ENCODE measurements around the gene IGFBP4.

Gene IGFBP4

DNA sequence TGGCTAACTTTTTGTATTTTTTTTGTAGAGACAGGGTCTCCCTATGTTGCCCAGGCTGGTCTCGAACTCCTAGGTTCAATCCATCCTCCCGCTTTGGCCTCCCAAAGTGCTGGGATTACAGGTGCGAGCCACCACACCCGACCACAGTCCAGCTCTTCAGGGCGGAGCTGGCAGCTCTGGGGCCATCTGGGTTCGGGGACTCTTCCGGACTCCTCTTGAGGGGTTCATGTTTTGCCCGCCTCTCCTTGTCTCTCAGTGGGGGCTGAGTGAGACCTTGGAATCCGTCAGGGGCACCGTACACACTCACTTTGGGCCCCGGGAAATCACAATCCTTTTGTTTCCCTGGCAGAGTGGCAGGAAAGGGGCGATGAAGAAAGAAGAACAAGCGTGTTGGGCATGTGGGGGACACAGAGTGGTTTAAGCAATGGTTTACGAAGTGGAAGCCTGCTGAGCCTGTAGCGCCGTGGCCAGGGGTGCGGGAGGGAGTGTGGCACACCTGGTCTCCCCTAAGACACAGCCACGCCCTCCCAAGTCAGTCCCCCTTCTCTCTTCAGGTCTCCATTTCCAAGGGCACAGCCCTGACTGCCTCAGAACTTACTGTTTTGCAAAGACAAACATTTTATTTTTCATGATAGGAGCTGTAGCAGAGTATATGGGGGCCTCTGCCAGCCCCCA, 32.1 kb downstream of the IGFBP4 start:
- H4K91ac ChIP-seq (ENCODE audit: low read depth, low read length) = peak overlapping the region; percentile 28
- peaks cover 6% of the 10 kb centered on the region for H3K79me1 ChIP-seq (ENCODE audit: low read length)
- no peak overlapping the region for H2BK5ac ChIP-seq (ENCODE audit: low read depth, low read length, poor library complexity)
- no peak overlapping the region for H3K14ac ChIP-seq (ENCODE audit: low read length)
- H4K12ac ChIP-seq (ENCODE audit: low read depth, low read length) = no peak overlapping the region
- H3K4me1 ChIP-seq (ENCODE audit: control insufficient read depth in 1 of 2, insufficient read depth in 2 of 2, low read length in 2 of 2) = peaks cover 9 to 16% of the 10 kb centered on the region in 2 experiments
- peaks cover 6% of the 10 kb centered on the region for H3K9me3 ChIP-seq (ENCODE audit: insufficient read depth, low read depth, low read length)
- H3K23ac ChIP-seq (ENCODE audit: low read length) = no peak overlapping the region
- H4K8ac ChIP-seq (ENCODE audit: low read depth, low read length) = no peak overlapping the region
- no peak overlapping the region for H3K4me3 ChIP-seq (ENCODE audit: low read depth, low read length)
- H3K4ac ChIP-seq (ENCODE audit: low read depth, low read length) = no peak overlapping the region
- H2BK12ac ChIP-seq (ENCODE audit: low read length) = peak overlapping the region; percentile 30
- H3K79me2 ChIP-seq (ENCODE audit: control insufficient read depth, insufficient read depth, low read length, poor library complexity) = no peaks in the 10 kb centered on the region
- no peak overlapping the region for H2BK120ac ChIP-seq (ENCODE audit: insufficient read depth, low read length, poor library complexity)
- H3K27ac ChIP-seq (ENCODE audit: low read depth, low read length) = no peak overlapping the region
- H3K4me2 ChIP-seq (ENCODE audit: low read length) = no peak overlapping the region
- H3K27me3 ChIP-seq (ENCODE audit: insufficient read depth, low read length) = no peaks in the 10 kb centered on the region
- no peak overlapping the region for H2AK5ac ChIP-seq (ENCODE audit: low read length)
- H3K9ac ChIP-seq (ENCODE audit: low read length) = no peak overlapping the region
- H2AFZ ChIP-seq (ENCODE audit: insufficient read depth, low read length, poor library complexity) = no peak overlapping the region
- no peak for DNase-seq
- WGBS (ENCODE audit: extremely low coverage, insufficient coverage, insufficient read length) = no CpG with 5 or more reads among the region's 18 CpGs
- H3K18ac ChIP-seq (ENCODE audit: low read length) = no peak overlapping the region
- peaks cover 0 to 2% of the 10 kb centered on the region in 2 experiments for H3K36me3 ChIP-seq (ENCODE audit: control insufficient read depth in 1 of 2, insufficient read depth in 2 of 2, low read length in 2 of 2)

DNA sequence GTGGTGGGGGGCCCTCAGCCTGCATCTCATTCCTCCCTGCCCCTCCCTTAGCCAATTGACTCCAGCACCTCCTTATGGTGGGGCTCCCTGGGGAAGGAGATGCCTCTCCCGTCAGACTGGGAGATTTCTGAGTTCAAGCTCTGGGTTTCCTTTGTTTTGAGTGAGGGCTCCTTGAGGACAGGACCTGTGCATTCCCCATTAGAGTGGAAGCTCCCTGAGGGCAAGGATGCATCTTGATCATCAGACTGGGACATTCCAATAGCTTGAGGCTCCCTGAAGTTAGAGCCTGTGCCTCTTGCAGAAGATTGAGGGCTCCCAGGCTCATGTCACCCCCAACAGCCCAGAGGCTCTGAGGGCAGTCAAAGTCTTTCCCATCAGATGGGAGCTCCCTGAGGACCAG, 34.5 kb downstream of the IGFBP4 start:
- Histone ChIP-seq H3K18ac (ENCODE audit: low read length) (no peak overlapping the region), H3K79me1 (ENCODE audit: low read length) (peaks cover 2% of the 10 kb centered on the region), H3K36me3 (ENCODE audit: control insufficient read depth in 1 of 2, insufficient read depth in 2 of 2, low read length in 2 of 2) (peaks cover 0 to 2% of the 10 kb centered on the region in 2 experiments), H3K4me3 (ENCODE audit: low read depth, low read length) (no peak overlapping the region), H3K79me2 (ENCODE audit: control insufficient read depth, insufficient read depth, low read length, poor library complexity) (no peaks in the 10 kb centered on the region), H2BK12ac (ENCODE audit: low read length) (no peak overlapping the region), H3K4me1 (ENCODE audit: control insufficient read depth in 1 of 2, insufficient read depth in 2 of 2, low read length in 2 of 2) (peaks cover 3% of the 10 kb centered on the region in 2 experiments), H2AK5ac (ENCODE audit: low read length) (no peak overlapping the region), H3K9me3 (ENCODE audit: insufficient read depth, low read depth, low read length) (no peaks in the 10 kb centered on the region), H3K4ac (ENCODE audit: low read depth, low read length) (no peak overlapping the region), H2BK5ac (ENCODE audit: low read depth, low read length, poor library complexity) (no peak overlapping the region), H4K8ac (ENCODE audit: low read depth, low read length) (no peak overlapping the region), H3K23ac (ENCODE audit: low read length) (no peak overlapping the region), H3K27ac (ENCODE audit: low read depth, low read length) (no peak overlapping the region), H3K14ac (ENCODE audit: low read length) (no peak overlapping the region), H3K4me2 (ENCODE audit: low read length) (no peak overlapping the region), H2BK120ac (ENCODE audit: insufficient read depth, low read length, poor library complexity) (no peak overlapping the region), H4K91ac (ENCODE audit: low read depth, low read length) (no peak overlapping the region), H3K27me3 (ENCODE audit: insufficient read depth, low read length) (no peaks in the 10 kb centered on the region), H4K12ac (ENCODE audit: low read depth, low read length) (no peak overlapping the region), H3K9ac (ENCODE audit: low read length) (no peak overlapping the region), H2AFZ (ENCODE audit: insufficient read depth, low read length, poor library complexity) (no peak overlapping the region)
- no CpG with 5 or more reads among the region's 1 CpG for WGBS (ENCODE audit: extremely low coverage, insufficient coverage, insufficient read length)
- no peak for DNase-seq

DNA sequence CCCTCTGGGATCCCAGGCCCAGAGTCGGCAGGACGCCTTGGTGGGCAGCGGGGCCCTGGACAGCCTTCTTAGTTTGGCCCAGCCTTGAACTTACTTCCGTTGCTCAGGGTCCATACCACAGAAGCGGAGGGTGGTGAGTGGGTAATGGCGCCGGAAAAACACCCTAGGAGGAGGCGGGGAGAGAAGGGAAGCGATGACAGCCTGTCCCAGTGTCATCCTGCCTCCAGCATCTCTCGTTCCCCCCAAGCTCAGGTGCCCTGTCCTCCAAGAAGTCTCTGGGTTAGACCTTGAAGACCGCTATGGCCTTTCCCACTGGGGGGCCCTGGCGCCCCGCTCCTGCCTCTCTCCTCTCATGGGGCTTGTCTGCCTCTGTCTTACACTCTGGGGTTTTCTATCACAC, 35.2 kb downstream of the IGFBP4 start:
- no peak overlapping the region for H2AFZ ChIP-seq (ENCODE audit: insufficient read depth, low read length, poor library complexity)
- no peak overlapping the region for H3K27ac ChIP-seq (ENCODE audit: low read depth, low read length)
- H3K23ac ChIP-seq (ENCODE audit: low read length) = no peak overlapping the region
- no peak overlapping the region for H3K4me2 ChIP-seq (ENCODE audit: low read length)
- no peak overlapping the region for H3K4ac ChIP-seq (ENCODE audit: low read depth, low read length)
- no peak overlapping the region for H4K12ac ChIP-seq (ENCODE audit: low read depth, low read length)
- H2AK5ac ChIP-seq (ENCODE audit: low read length) = no peak overlapping the region
- no peak overlapping the region for H4K91ac ChIP-seq (ENCODE audit: low read depth, low read length)
- no CpG with 5 or more reads among the region's 13 CpGs for WGBS (ENCODE audit: extremely low coverage, insufficient coverage, insufficient read length)
- no peaks in the 10 kb centered on the region for H3K27me3 ChIP-seq (ENCODE audit: insufficient read depth, low read length)
- peaks cover 0 to 2% of the 10 kb centered on the region in 2 experiments for H3K36me3 ChIP-seq (ENCODE audit: control insufficient read depth in 1 of 2, insufficient read depth in 2 of 2, low read length in 2 of 2)
- H3K18ac ChIP-seq (ENCODE audit: low read length) = no peak overlapping the region
- no peak overlapping the region for H2BK120ac ChIP-seq (ENCODE audit: insufficient read depth, low read length, poor library complexity)
- no peak overlapping the region for H2BK5ac ChIP-seq (ENCODE audit: low read depth, low read length, poor library complexity)
- H4K8ac ChIP-seq (ENCODE audit: low read depth, low read length) = no peak overlapping the region
- peaks cover 3 to 5% of the 10 kb centered on the region in 2 experiments for H3K4me1 ChIP-seq (ENCODE audit: control insufficient read depth in 1 of 2, insufficient read depth in 2 of 2, low read length in 2 of 2)
- H3K4me3 ChIP-seq (ENCODE audit: low read depth, low read length) = no peak overlapping the region
- H3K79me1 ChIP-seq (ENCODE audit: low read length) = peaks cover 2% of the 10 kb centered on the region
- no peak for DNase-seq
- no peak overlapping the region for H3K14ac ChIP-seq (ENCODE audit: low read length)
- no peaks in the 10 kb centered on the region for H3K79me2 ChIP-seq (ENCODE audit: control insufficient read depth, insufficient read depth, low read length, poor library complexity)
- H3K9ac ChIP-seq (ENCODE audit: low read length) = no peak overlapping the region
- H2BK12ac ChIP-seq (ENCODE audit: low read length) = no peak overlapping the region
- H3K9me3 ChIP-seq (ENCODE audit: insufficient read depth, low read depth, low read length) = no peaks in the 10 kb centered on the region

DNA sequence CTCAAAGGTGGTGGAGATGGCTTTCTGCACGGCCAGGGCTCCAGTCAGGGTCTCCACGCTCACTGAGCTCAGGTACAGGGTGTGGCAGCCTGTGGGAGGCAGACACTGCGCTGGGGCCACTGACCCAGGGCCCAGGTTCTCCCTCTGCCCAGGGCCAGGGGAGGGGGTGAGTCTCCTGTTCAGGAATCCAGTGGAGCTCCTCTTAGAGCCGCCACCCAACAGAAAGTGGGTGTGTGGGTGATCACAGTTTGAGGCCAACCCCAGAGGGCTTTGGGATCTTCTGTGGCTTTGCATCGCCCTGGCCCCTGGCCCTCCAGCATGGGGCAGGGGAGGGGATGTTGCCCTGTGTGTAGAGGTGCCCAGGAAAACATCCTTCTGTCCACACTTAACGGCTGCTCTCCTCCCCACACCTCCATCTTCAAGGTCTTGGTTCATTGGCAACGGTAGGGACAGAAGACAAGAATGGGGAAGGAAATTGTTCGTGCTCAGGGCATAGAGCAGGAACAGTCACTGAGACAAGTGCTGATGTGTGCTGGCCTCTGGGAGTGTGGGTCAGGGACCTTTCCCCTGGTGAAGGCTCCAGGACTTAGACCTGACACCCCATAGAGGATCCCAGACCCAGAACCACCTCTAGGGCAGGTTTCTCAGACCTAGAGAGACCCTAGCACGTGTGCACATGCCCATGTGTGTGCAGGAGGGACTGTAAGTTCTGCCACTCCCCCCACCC, 36.7 kb downstream of the IGFBP4 start:
- Histone ChIP-seq H2BK12ac (ENCODE audit: low read length) (no peak overlapping the region), H3K9ac (ENCODE audit: low read length) (no peak overlapping the region), H3K4me3 (ENCODE audit: low read depth, low read length) (peak overlapping the region; percentile 2), H4K12ac (ENCODE audit: low read depth, low read length) (no peak overlapping the region), H2BK5ac (ENCODE audit: low read depth, low read length, poor library complexity) (no peak overlapping the region), H2AFZ (ENCODE audit: insufficient read depth, low read length, poor library complexity) (no peak overlapping the region), H3K14ac (ENCODE audit: low read length) (no peak overlapping the region), H2AK5ac (ENCODE audit: low read length) (no peak overlapping the region), H3K4ac (ENCODE audit: low read depth, low read length) (no peak overlapping the region), H3K4me2 (ENCODE audit: low read length) (no peak overlapping the region), H3K23ac (ENCODE audit: low read length) (no peak overlapping the region), H3K27me3 (ENCODE audit: insufficient read depth, low read length) (no peaks in the 10 kb centered on the region), H3K36me3 (ENCODE audit: control insufficient read depth in 1 of 2, insufficient read depth in 2 of 2, low read length in 2 of 2) (no peaks in the 10 kb centered on the region), H3K18ac (ENCODE audit: low read length) (no peak overlapping the region), H3K27ac (ENCODE audit: low read depth, low read length) (no peak overlapping the region), H3K79me1 (ENCODE audit: low read length) (peaks cover 7% of the 10 kb centered on the region), H3K4me1 (ENCODE audit: control insufficient read depth in 1 of 2, insufficient read depth in 2 of 2, low read length in 2 of 2) (peaks cover 10 to 16% of the 10 kb centered on the region in 2 experiments), H3K9me3 (ENCODE audit: insufficient read depth, low read depth, low read length) (no peaks in the 10 kb centered on the region), H4K8ac (ENCODE audit: low read depth, low read length) (no peak overlapping the region), H3K79me2 (ENCODE audit: control insufficient read depth, insufficient read depth, low read length, poor library complexity) (no peaks in the 10 kb centered on the region), H2BK120ac (ENCODE audit: insufficient read depth, low read length, poor library complexity) (no peak overlapping the region), H4K91ac (ENCODE audit: low read depth, low read length) (no peak overlapping the region)
- no CpG with 5 or more reads among the region's 9 CpGs for WGBS (ENCODE audit: extremely low coverage, insufficient coverage, insufficient read length)
- DNase-seq = no peak
